NCI-H82 treated with DMSO at 0.1 percent for 48 hours (cell line): Measurements from ENCODE around the gene COL27A1.
"Not testable (repeated sequence)": the region's sequence is repeated elsewhere in the genome, so short reads cannot be mapped to it uniquely, and the experiment has no call there.

Experiments
- DNase-seq: peaks from one replicate; lab custom pipeline; 2025; ENCODE audit not compliant: unreplicated experiment; lab: John Stamatoyannopoulos, UW

Gene COL27A1

DNA sequence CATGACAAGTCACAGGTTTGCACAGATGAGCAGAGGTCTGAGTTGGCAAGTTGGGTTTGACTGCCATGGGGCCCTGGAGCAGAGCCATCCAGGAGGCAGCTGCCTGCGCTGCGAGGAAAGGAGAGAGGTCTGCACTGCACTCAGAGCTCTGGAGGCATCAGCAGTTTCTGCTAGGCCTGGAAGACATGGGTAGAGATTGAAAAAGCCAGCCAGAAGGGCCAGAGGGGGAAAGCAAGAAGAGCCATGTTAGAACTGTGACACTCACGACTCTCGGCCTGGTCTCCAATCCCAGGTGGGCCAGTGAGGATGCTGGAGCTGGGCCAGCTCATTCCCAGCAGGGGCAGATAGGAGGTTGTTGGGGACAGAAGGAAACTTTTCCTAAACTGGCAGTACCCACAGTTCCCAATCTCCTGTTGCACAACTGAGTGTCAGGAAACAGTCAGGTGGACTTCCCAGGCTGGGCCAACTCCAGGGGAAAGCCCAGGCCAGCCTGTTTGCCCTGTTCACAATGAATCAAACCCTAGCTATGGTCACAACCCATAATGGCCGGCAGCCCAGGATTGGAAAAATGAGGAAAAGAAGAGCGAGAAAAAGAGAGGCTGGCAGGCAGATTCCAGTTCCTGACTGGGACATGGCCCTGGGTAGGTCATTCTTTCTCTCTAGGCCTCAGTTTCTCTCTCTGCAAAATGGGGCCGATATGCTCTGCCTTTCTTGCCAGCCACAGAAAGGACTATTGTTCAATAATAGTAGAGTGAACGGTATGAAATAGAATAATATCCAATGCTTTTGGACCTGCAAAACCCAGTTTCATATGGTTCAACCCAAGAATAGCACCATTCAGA lies 159.8 kb downstream of the COL27A1 start:
- no peak for DNase-seq

DNA sequence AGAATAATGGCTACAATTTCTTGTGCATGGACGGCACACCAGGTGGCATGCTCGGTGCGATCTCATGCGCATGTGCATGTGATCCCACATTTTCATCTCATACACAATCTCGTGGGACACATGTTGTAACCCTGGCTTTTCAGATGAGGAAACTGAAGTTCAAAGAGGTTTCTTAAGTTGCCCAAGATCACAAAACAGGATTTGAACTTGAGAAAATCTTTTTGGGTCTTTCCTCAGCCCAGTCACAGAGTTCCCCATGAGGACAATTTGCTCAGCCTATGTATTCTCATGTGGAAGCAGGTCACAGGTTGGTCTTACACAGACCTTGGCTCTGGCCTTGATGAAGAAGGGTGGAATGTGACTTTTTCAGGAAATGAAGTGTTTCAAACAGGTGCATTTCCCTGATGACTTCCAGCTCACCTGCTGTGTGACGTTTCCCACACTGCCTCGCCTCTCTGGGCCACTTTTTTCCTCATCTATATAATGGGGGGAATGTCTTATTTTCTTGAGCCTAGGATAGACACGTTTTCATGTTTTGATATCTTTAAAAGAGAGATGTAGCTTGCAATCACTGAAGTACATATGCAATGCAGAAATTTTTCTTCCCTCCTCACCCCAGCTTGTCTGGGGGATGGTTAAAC lies 160.5 kb downstream of the COL27A1 start:
- DNase-seq: no peak

GRCh38 chr9:114316605-114317230 lies 161.4 kb downstream of the COL27A1 start:
- DNase-seq: peak; percentile 19

DNA sequence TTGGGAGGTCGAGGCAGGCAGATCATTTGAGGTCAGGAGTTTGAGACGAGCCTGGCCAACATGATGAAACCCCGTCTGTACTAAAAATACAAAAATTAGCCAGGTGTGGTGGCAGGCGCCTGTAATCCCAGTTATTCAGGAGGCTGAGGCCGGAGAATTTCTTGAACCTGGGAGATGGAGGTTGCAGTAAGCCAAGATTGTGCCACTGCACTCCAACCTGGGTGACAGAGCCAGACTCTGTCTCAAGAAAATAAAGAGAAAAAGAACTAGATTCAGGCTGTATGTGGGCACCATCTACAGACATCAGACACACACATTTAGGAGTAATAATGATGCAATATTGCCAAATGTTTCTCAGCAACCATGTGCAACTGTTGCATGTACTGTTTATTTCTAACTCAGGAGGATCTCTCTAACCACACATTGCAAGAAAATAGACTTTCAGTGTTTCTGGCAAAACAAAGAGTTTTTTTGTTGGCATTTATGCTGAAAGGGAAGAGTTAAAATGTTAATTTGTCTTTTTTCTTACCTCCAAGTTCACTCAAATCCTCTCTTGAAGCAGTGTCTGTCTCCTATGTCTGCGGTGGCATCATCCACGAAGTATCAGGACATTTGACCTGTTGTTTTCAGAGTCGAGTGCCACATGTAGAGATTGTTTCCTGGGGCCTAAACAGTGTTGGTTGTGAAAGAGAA lies 162.5 kb downstream of the COL27A1 start:
- no peak for DNase-seq

GRCh38 chr9:114318416-114318815 lies 163.1 kb downstream of the COL27A1 start:
- no peak for DNase-seq

DNA sequence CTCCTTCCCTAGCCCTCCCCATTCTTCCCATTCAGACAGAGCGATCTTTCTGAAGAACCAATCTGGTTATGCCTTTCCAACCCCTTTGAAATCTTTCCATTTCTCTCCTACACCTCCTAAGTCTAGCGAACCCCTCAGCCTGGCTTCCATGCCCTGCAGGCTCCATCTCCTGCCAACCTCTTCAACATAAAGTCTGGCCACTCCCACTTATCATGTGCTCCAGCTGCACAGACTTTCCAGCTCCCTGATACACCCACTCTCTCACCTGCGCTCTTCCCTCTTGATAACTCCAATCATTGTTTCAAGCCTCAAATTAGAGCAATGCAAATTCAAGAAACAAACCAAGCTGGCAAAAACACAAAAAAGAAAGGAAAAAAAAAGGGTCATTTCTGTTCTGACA lies 163.8 kb downstream of the COL27A1 start:
- no peak for DNase-seq

GRCh38 chr9:114320710-114321109 lies 165.4 kb downstream of the COL27A1 start:
- DNase-seq: not testable (repeated sequence)

DNA sequence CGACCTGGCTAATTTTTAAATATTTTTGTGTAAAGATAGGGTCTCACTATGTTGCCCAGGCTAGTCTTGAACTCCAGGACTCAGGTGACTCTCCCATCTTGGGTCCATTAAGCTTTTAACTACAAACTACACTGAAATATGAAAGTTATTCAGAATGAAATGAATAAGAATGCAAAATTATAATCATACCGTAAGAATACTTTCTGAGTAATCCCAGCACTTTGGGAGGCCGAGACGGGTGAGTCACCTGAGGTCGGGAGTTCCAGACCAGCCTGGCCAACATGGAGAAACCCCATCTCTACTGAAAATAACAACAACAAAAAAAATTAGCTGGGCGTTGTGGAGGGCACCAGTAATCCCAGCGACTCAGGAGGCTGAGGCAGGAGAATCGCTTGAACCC lies 166.4 kb downstream of the COL27A1 start:
- DNase-seq: no peak

DNA sequence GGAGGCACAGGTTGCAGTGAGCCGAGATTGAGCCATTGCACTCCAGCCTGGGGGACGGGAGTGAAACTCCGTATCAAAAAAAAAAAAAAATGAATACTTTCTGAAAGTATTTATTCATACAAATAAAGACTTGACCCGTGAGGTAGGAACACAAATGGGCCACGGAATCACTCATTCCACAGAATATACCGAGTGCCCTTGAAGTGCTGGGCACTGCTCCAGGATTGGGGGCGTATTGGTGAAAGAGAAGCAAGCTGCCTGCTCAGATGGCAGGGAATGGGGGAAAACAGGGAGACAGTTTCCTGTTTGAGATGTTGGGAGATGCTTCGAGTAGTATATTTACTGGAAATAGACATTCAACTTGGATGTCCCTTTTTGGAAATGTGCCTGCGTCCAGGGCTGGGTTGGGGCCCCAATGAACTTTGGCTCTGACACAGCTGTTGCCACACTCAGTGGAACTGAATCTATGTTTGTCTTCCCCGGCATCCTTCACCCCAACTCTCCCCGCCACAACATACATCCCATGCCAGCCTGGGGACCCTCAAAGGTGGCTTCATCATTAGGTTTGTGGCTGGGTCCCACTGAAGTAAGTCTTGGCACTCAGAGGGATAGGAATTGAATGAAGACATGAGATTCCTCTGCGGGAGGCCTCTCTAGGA lies 167.0 kb downstream of the COL27A1 start:
- DNase-seq: not testable (repeated sequence)

DNA sequence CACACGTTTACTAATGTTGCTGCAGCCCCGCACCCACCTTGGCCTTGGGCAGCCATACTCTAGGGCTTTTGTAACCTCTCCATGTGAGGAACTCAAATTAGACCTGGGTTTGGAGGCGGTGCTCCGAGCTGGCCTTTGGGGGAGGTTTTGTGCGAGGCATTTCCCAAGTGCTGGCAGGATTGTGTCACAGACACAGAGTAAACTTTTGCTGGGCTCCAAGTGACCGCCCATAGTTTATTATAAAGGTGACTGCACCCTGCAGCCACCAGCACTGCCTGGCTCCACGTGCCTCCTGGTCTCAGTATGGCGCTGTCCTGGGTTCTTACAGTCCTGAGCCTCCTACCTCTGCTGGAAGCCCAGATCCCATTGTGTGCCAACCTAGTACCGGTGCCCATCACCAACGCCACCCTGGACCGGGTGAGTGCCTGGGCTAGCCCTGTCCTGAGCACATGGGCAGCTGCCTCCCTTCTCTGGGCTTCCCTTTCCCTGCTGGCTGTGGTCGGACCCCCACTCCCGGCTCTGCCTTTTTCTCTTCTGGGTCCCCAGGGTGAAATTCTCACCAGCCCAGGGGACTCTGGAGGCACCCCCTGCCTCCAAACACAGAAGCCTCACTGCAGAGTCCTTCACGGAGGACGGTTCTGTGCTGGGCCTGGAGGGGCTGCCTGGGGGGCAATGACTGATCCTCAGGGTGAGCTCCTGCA lies 167.6 kb downstream of the COL27A1 start, which contains the start of gene ORM1:
Gene ORM1 (plus strand): TSS at position 268 of the 701 bp plus-strand sequence. CDS start 36 bp downstream, at position 304.
- not testable (repeated sequence) for DNase-seq

GRCh38 chr9:114323849-114324248 lies 168.5 kb downstream of the COL27A1 start:
- not testable (repeated sequence) for DNase-seq

GRCh38 chr9:114324492-114324891 lies 169.2 kb downstream of the COL27A1 start:
- DNase-seq: no peak

DNA sequence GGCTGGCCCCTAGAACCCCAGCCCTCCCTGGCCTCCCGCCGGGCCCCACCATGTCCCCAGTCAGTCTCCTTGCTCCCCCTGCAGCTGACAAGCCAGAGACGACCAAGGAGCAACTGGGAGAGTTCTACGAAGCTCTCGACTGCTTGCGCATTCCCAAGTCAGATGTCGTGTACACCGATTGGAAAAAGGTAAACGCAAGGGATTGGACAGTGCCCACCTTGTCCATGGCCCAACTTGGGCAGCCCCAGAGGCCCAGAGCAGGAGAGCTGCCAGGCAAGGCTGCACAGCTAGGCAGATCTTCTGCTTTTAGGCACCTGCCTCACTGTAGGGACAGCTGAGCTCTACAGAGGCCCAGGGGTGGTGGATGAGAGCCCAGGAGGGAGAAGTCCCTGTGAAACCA lies 169.6 kb downstream of the COL27A1 start:
- DNase-seq: not testable (repeated sequence)

- not testable (repeated sequence) for DNase-seq
Observed at GRCh38 chr9:114325684-114326254, 170.4 kb downstream of the COL27A1 start.

DNA sequence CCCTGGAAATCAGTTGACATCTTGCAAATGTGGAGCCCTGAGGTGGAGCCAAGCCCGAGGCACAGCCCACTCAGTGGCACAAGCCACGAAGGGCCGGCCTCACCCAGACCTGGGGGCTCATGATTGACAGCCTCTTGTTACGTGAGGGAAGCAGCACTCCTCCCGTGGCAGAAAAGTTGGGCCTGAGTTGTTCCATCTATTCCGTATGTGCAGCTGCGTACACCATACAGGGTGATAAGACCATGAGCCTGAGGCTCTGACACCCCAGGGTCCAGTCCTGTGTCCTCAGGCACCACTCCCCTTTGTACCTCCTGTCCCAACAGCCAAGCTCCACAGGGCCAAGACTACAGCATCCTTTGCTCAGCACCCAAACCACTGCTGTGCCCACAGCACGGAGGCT lies 172.4 kb downstream of the COL27A1 start:
- DNase-seq: no peak

DNA sequence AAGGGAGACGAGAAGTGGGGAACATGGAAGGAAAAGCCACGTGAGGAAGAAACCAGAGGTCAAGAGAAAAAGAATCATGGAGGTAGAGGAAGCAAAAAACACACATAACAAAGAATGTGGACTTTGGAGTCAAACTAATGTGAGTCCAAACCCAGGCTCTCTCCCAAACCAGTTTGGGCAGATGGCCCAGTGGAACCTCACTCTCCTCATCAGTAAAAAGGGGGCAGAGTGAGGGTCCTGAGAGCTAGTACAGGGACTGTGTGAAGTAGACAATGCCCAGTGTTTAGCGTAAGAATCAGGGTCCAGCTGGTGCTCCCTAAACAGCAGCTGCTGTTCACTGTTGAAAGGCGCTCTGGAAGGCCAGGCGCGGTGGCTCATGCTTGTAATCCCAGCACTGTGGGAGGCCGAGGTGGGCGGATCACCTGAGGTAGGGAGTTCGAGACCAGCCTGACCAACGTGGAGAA lies 173.1 kb downstream of the COL27A1 start:
- DNase-seq: not testable (repeated sequence)

DNA sequence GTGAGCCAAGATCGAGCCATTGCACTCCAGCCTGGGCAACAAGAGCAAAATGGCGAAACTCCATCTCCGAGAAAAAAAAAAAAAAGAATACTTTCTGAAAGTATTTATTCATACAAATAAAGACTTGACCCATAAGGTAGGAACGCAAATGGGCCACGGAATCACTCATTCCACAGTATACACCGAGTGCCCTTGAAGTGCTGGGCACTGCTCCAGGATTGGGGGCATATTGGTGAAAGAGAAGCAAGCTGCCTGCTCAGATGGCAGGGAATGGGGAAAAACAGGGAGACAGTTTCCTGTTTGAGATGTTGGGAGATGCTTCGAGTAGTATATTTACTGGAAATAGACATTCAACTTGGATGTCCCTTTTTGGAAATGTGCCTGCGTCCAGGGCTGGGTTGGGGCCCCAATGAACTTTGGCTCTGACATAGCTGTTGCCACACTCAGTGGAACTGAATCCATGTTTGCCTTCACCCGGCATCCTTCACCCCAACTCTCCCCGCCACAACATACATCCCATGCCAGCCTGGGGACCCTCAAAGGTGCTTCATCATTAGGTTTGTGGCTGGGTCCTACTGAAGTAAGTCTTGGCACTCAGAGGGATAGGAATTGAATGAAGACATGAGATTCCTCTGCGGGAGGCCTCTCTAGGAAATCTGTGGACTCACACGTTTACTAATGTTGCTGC lies 173.7 kb downstream of the COL27A1 start:
- not testable (repeated sequence) for DNase-seq

- DNase-seq: not testable (repeated sequence)
Observed at GRCh38 chr9:114329625-114330022, 174.3 kb downstream of the COL27A1 start, which contains the start of gene ORM2. ORM2 (plus strand) TSS chr9:114329869; CDS start chr9:114329905, 36 bp downstream.

DNA sequence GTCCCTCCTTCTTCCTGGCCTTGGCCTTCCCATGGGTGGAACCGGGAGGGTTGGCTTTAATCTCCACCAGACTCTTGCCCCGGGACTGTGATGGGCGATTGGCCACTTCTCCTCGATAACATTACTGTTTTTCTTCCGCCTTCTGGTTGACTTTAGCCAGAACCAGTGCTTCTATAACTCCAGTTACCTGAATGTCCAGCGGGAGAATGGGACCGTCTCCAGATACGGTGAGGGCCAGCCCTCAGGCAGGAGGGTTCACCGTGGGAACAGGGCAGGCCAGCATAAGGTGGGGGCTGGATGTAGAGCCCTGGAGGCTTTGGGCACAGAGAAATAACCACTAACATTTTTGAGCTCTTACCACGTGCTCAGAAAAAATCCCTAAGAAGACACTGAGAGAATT lies 175.3 kb downstream of the COL27A1 start:
- DNase-seq: no peak
